ENCODE measurements around the gene PALLD. TPM values are rescaled to one million over a fixed set of nuclear protein-coding genes. Genes with fewer than 3 reads are reported as not detected.

PALLD gene
- total RNA-seq, 1 donor from 2014 or later = 204 TPM

DNA sequence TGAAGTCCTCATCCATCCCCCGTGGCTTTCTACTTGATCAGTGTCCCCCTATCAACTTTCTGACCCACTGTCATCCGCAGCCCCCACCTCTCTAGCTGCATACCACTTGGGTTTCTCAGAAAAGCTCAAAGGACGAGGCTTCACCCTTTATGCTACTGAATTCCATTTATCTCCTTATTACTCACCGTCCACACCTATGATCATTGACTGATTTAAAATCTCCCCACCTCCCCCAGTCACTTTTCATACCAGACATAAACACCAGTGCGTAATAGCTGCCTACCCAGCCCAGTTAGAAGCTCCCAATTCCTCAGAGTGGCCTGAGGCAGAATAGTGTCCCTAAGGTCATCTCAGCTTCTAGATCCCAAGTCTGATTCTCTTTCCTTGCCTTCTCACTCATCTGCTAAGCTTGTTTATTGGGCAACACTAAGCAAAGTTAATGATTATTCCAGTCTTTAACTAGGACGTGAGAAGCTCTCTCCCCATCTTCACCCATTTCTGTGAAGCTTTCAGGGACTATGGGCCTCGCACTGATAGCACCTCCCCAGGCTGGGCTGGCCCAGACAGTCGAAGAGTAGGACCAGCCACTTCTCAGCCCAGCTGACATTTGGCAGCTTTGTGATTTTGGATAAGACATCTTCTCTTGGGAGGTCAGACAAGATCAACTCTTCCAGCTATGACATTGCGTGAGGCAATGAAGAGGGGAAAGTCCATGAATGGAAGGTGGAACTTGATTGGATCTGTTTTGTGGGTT lies 9.4 kb upstream of the PALLD start:
- intact Hi-C loops (cut with DNase I) = loop anchor here (10.0 kb wide), 2 partner anchors 787 to 1537 kb away; partner anchors contain the start of genes MFAP3L and SH3RF1
- no peaks in the 10 kb centered on the region for H3K27me3 ChIP-seq
- TF ChIP-seq, protein P1, sequence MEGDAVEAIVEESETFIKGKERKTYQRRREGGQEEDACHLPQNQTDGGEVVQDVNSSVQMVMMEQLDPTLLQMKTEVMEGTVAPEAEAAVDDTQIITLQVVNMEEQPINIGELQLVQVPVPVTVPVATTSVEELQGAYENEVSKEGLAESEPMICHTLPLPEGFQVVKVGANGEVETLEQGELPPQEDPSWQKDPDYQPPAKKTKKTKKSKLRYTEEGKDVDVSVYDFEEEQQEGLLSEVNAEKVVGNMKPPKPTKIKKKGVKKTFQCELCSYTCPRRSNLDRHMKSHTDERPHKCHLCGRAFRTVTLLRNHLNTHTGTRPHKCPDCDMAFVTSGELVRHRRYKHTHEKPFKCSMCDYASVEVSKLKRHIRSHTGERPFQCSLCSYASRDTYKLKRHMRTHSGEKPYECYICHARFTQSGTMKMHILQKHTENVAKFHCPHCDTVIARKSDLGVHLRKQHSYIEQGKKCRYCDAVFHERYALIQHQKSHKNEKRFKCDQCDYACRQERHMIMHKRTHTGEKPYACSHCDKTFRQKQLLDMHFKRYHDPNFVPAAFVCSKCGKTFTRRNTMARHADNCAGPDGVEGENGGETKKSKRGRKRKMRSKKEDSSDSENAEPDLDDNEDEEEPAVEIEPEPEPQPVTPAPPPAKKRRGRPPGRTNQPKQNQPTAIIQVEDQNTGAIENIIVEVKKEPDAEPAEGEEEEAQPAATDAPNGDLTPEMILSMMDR (IDR thresholded peaks at IDR 0.05) = no peak
- H3K4me1 ChIP-seq = no peaks in the 10 kb centered on the region
- H3K36me3 ChIP-seq = no peaks in the 10 kb centered on the region
- no peak overlapping the region for H3K4me3 ChIP-seq
- H3K9me3 ChIP-seq = no peaks in the 10 kb centered on the region
- DNase-seq (ENCODE audit: low spot score in 2 of 2) = no peak
- H3K27ac ChIP-seq = no peak overlapping the region

DNA sequence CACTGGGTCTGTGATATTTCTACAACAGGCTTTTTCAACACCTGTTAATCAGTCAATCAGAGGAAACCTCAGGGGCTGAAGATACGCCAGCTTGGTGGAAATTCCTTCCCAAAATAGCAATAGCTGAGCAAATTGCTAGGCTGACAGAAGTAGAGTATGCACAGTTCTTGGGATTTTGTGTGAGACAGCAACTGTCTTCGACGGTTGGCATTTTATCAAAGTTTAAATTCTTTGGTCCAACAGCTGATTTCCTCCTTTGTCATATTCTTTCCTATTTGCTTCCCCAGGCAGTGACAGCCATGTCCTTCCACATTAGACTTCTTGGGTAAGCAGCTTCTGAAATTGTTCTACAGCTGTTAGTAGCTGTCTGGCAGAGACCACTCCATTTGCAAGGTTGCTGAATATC lies 8.0 kb upstream of the PALLD start:
- no peaks in the 10 kb centered on the region for H3K27me3 ChIP-seq
- no peaks in the 10 kb centered on the region for H3K4me1 ChIP-seq
- no peaks in the 10 kb centered on the region for H3K36me3 ChIP-seq
- H3K9me3 ChIP-seq = no peaks in the 10 kb centered on the region
- intact Hi-C loops (cut with DNase I) = loop anchor here (10.0 kb wide), 2 partner anchors 786 to 1536 kb away; partner anchors contain the start of genes MFAP3L and SH3RF1
- no peak overlapping the region for H3K4me3 ChIP-seq
- TF ChIP-seq, protein P1 (IDR thresholded peaks at IDR 0.05) = no peak
- no peak for DNase-seq (ENCODE audit: low spot score in 2 of 2)
- H3K27ac ChIP-seq = no peak overlapping the region

DNA sequence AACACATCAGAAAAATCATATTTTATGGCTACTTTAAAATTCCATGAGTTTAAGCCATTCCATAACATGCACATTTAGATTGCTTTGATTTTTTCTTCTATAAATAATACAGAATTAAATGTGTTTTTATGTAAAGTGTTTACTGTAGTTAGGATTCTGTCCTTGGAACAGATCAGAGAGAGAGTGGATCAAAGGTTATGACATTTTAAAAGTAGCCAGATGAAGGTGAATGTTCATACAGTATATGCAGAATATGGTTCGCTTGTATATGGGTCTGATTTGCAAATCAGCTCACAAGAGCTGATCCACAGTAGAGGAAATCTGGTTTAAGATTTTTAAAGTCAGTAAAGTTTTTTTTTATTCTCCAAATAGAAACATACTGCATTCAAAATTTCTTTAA lies 7.2 kb upstream of the PALLD start:
- DNase-seq (ENCODE audit: low spot score in 2 of 2) = no peak
- Histone ChIP-seq H3K4me1 (no peaks in the 10 kb centered on the region), H3K27ac (no peak overlapping the region), H3K9me3 (no peaks in the 10 kb centered on the region), H3K4me3 (no peak overlapping the region), H3K36me3 (no peaks in the 10 kb centered on the region), H3K27me3 (no peaks in the 10 kb centered on the region)
- TF ChIP-seq, protein P1 (IDR thresholded peaks at IDR 0.05) = no peak
- intact Hi-C loops (cut with DNase I) = loop anchor here (10.0 kb wide), 2 partner anchors 785 to 1535 kb away; partner anchors contain the start of genes MFAP3L and SH3RF1

DNA sequence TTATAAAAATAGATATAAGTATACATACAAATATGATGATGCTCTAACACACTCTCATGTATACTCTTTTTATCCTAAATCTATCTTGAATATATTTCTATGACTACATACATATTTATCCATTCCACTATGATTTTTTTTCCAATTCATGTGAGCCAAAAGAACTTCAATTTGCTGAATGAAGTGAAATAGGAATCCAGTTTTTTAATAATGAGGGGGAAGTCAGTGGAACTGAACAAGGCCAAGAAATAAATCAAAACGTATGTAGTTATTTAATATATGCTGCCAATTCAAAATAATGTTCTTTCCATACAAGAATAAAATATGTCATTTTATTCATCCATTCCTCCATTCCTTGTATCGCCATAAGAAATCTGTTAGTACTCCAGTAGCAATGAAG lies 6.1 kb upstream of the PALLD start:
- Histone ChIP-seq H3K27ac (no peak overlapping the region), H3K9me3 (no peaks in the 10 kb centered on the region), H3K36me3 (no peaks in the 10 kb centered on the region), H3K4me1 (no peaks in the 10 kb centered on the region), H3K4me3 (no peak overlapping the region), H3K27me3 (no peaks in the 10 kb centered on the region)
- TF ChIP-seq, protein P1 (IDR thresholded peaks at IDR 0.05) = no peak
- no peak for DNase-seq (ENCODE audit: low spot score in 2 of 2)
- intact Hi-C loops (cut with DNase I) = no loop called here

DNA sequence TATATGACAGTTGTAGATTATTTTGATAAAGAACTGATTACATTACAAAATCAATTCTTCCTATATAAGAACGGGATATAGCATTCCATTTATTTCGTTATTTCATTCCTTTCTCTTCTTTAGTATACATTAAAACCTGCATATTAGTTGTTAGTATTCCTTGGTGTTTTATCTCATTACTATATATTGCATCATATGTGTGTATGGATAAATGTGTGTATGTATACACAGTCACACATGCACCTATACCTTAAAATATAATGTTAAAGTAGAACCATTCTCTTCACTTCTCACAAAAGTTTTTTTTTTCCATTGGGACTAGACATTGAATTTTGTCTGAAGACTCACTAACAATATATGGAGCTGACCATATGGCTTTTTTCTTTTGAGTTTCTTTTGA lies 5.3 kb upstream of the PALLD start:
- H3K27me3 ChIP-seq = no peaks in the 10 kb centered on the region
- no peak overlapping the region for H3K27ac ChIP-seq
- H3K36me3 ChIP-seq = no peaks in the 10 kb centered on the region
- DNase-seq (ENCODE audit: low spot score in 2 of 2) = no peak
- TF ChIP-seq, protein P1 (IDR thresholded peaks at IDR 0.05) = no peak
- H3K4me3 ChIP-seq = no peak overlapping the region
- intact Hi-C loops (cut with DNase I) = no loop called here
- no peaks in the 10 kb centered on the region for H3K9me3 ChIP-seq
- H3K4me1 ChIP-seq = no peaks in the 10 kb centered on the region
